Naive thymus-derived CD4-positive, alpha-beta T cell (primary cell): ENCODE results near the gene TRIP6. TPM values are rescaled to one million over a fixed set of nuclear protein-coding genes. Genes with fewer than 3 reads are reported as not detected.

Source experiments
- ATAC-seq: fragments of 150-1000 bp; cut with Tn5 transposase; 2 replicates; pipeline ENCODE4 v1.10.0; 2021; ENCODE audit warnings: mild to moderate bottlenecking, moderate library complexity
- CTCF ChIA-PET: fragments of 350-600 bp; sonication (Branson Sonifier 250); formaldehyde crosslinking; loops from one replicate; lab custom pipeline; 2021; ENCODE audit warnings: antibody characterized with exemption; lab: Charles Lee
- POLR2A ChIA-PET: fragments of 350-600 bp; sonication (Branson Sonifier 250); formaldehyde crosslinking; loops from one replicate; lab custom pipeline; 2021; ENCODE audit warnings: antibody characterized with exemption, inconsistent platforms; lab: Charles Lee
- DNase-seq, 9 donors: peaks; one replicate each; pipeline versions ENCODE4 v3.0.0 to v3.0.0-alpha.2; 2020 to 2022; ENCODE audit warnings: mixed read lengths in 1 of 9
- H3K27ac ChIP-seq: one replicate; pipeline ENCODE4 v1.7.0; 2013; ENCODE audit warnings: mild to moderate bottlenecking, low read depth, low read length, moderate library complexity
- H3K27me3 ChIP-seq, 2 donors: one replicate each; pipeline ENCODE4 v1.7.0; 2013; ENCODE audit warnings: low read length in 2 of 2, mild to moderate bottlenecking in 2 of 2, moderate library complexity in 2 of 2; ENCODE audit not compliant: control insufficient read depth in 2 of 2, insufficient read depth in 2 of 2
- H3K36me3 ChIP-seq, 3 experiments: 1 replicate in 2 of 3; 2 replicates in 1 of 3; pipeline ENCODE4 v1.7.0; 2013; ENCODE audit warnings: low read length in 3 of 3, mild to moderate bottlenecking in 3 of 3, moderate library complexity in 1 of 3; ENCODE audit not compliant: insufficient read depth in 3 of 3, control insufficient read depth in 2 of 3
- H3K4me1 ChIP-seq, 2 donors: one replicate each; pipeline ENCODE4 v1.7.0; 2013; ENCODE audit warnings: low read length in 2 of 2, mild to moderate bottlenecking in 2 of 2, moderate library complexity in 1 of 2; ENCODE audit not compliant: control insufficient read depth in 2 of 2, insufficient read depth in 2 of 2
- H3K4me3 ChIP-seq: 2 replicates; pipeline ENCODE4 v1.7.0; 2013; ENCODE audit warnings: mild to moderate bottlenecking, low read length
- H3K9me3 ChIP-seq, 3 experiments: 1 replicate in 2 of 3; 2 replicates in 1 of 3; pipeline ENCODE4 v1.7.0; 2013; ENCODE audit warnings: low read length in 3 of 3; ENCODE audit not compliant: control insufficient read depth in 2 of 3
- H3K27ac Mint-ChIP-seq, 9 donors: one replicate each; pipeline ENCODE4 v1.8.0; 2020 to 2022; ENCODE audit warnings: mixed read lengths in 9 of 9, mild to moderate bottlenecking in 8 of 9, moderate library complexity in 5 of 9, inconsistent platforms in 2 of 9
- H3K27me3 Mint-ChIP-seq, 5 donors: one replicate each; pipeline ENCODE4 v1.8.0; 2021 to 2022; ENCODE audit warnings: mixed read lengths in 5 of 5, mild to moderate bottlenecking in 1 of 5
- H3K36me3 Mint-ChIP-seq, 5 donors: one replicate each; pipeline ENCODE4 v1.8.0; 2020 to 2022; ENCODE audit warnings: mixed read lengths in 5 of 5, mild to moderate bottlenecking in 3 of 5, inconsistent platforms in 1 of 5
- H3K4me1 Mint-ChIP-seq, 7 donors: one replicate each; pipeline ENCODE4 v1.8.0; 2020 to 2022; ENCODE audit warnings: mixed read lengths in 7 of 7, mild to moderate bottlenecking in 3 of 7, inconsistent platforms in 1 of 7
- H3K4me3 Mint-ChIP-seq, 10 donors: one replicate each; pipeline ENCODE4 v1.8.0; 2020 to 2022; ENCODE audit warnings: mild to moderate bottlenecking in 10 of 10, mixed read lengths in 10 of 10, moderate library complexity in 6 of 10, inconsistent platforms in 2 of 10
- H3K9me3 Mint-ChIP-seq, 11 donors: one replicate each; pipeline ENCODE4 v1.8.0; 2020 to 2022; ENCODE audit warnings: mixed read lengths in 11 of 11, mild to moderate bottlenecking in 4 of 11, inconsistent platforms in 1 of 11, moderate library complexity in 1 of 11
- intact Hi-C, 2 donors: fragments of 100-400 bp; cut with micrococcal nuclease; formaldehyde crosslinking; loops; one replicate each; pipeline ENCODE4 v1.15.1; 2023
- polyA plus RNA-seq, 2 donors: library from polyadenylated mRNA; unstranded; fragments of 300-500 nt; fragmentation: Illumina TruSeq; gene quantifications; one replicate each; pipeline ENCODE4 v1.2.3, GENCODE V29; 2021
- total RNA-seq, 6 experiments: library from RNA in 5 of 6; stranded (reverse) in 5 of 6; gene quantifications; 1 replicate in 5 of 6; 2 replicates in 1 of 6; pipeline ENCODE4 v1.2.3 and lab custom pipeline; 2021 to 2026

Gene TRIP6
- total and polyA plus RNA-seq, 7 experiments from 2014 or later: 3.4 to 28.1 (median 10.1) TPM

DNA sequence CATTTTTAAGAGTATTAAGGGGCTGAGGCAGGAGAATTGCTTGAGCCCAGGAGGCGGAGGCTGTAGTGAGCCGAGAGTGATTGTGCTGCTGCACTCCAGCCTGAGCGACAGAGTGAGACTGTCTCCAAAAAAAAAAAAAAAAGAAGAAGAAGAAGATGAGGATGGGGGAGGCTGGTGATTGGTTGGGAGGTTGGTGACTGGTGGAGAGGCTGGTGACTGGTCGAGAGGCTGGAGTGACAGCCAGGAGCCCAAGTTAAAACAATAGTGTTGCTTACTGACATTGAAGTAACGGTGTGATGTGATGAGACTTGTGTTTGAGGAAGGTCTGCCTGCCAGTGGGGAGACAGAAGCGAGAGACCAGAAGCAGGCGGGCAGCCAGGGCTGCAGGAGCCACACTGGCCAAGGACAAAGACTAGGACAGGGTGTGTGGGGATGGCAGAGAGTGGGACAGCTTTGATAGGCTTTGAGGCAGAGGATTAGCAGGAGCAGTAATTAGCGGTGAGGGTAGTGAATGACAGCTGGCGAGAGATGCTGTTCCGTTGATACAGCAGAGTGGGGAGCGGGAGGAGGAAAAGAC, 12.6 kb downstream of the TRIP6 start:
- intact Hi-C loops: loop anchor here in 1 of 2 donors (10.0 kb wide), 1 partner anchor 365 kb away; the partner anchor contains the start of gene FIS1

DNA sequence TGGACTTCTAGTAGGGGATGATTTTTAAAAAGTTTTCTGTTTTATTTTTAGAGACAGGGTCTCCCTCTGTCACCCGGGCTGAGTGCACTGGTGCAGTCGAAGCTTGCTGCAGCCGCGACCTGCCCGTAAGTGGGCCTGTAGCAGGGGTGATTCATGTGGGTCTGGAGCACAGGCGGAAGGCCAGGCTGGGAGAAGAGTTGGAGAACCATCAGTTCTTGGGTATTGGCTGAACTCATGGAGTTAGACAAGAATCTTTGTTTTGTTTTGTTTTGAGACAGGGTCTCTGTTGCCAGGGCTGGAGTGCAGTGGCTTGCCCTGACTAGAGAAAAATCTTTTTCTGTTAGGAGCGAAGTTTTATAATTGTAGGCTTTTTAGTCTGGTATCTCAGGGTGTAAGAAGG, 13.5 kb downstream of the TRIP6 start:
- Mint-ChIP-seq H3K27me3 (no peaks in the 10 kb centered on the region), H3K36me3 (peaks cover 10 to 67% (median 29%) of the 10 kb centered on the region in 5 donors), H3K4me1 (peaks cover 35 to 60% (median 47%) of the 10 kb centered on the region in 7 donors), H3K9me3 (no peaks in the 10 kb centered on the region), H3K27ac (peak overlapping the region in 6 of 9 donors; percentile 32 to 89 (median 42)), H3K4me3 (no peak overlapping the region)
- ChIA-PET POLR2A (interaction anchor here (7.6 kb wide), 1 partner anchor 6 kb away, joined by 161 read pairs; the partner anchor contains the start of gene UFSP1), CTCF (no interaction called here)
- Histone ChIP-seq H3K36me3 (peaks cover 16 to 65% (median 35%) of the 10 kb centered on the region in 3 experiments), H3K27ac (no peak overlapping the region), H3K27me3 (no peaks in the 10 kb centered on the region), H3K4me1 (peaks cover 15 to 33% of the 10 kb centered on the region in 2 donors), H3K9me3 (no peaks in the 10 kb centered on the region), H3K4me3 (no peak overlapping the region)
- ATAC-seq: no peak
- no peak for DNase-seq
- intact Hi-C loops: no loop called here

More for the DNA sequence above, 12.6 kb downstream of the TRIP6 start:
- Histone ChIP-seq H3K36me3 (peaks cover 11 to 62% (median 32%) of the 10 kb centered on the region in 3 experiments), H3K4me3 (no peak overlapping the region), H3K27ac (no peak overlapping the region), H3K27me3 (no peaks in the 10 kb centered on the region), H3K9me3 (no peaks in the 10 kb centered on the region), H3K4me1 (peaks cover 17 to 27% of the 10 kb centered on the region in 2 donors)
- Mint-ChIP-seq H3K4me3 (peak overlapping the region in 5 of 10 donors; percentile 7 to 32 (median 21)), H3K27me3 (no peaks in the 10 kb centered on the region), H3K27ac (peak overlapping the region in 8 of 9 donors; percentile 3 to 87 (median 58)), H3K9me3 (peaks cover 0 to 4% (median 0%) of the 10 kb centered on the region in 11 donors), H3K36me3 (peaks cover 5 to 59% (median 29%) of the 10 kb centered on the region in 5 donors), H3K4me1 (peaks cover 37 to 62% (median 51%) of the 10 kb centered on the region in 7 donors)
- ChIA-PET POLR2A (interaction anchor here (7.6 kb wide), 1 partner anchor 7 kb away, joined by 161 read pairs; the partner anchor contains the start of gene UFSP1), CTCF (no interaction called here)
- DNase-seq: no peak
- no peak for ATAC-seq

DNA sequence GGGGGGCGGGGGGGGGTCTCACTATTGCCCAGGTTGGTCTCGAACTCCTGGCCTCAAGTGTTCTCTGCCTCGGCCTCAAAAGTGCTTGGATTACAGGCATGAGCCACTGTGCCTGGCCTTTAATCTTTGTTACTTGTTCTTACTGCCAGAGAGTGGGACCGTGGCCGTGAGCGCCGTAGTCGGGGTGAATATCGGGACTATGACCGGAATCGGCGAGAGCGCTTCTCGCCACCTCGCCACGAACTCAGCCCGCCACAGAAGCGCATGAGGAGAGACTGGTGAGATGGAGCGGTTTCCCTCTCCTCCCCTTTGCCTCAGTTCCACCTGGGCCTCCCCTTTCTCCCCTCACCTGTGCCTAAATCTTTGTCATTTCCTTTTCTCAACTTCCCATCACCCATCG, 13.9 kb downstream of the TRIP6 start:
- POLR2A ChIA-PET: interaction anchor here (0.6 kb wide), 1 partner anchor 8 kb away, joined by 3 read pairs; the partner anchor contains the start of gene UFSP1
- peak overlapping the region in 1 of 9 donors; percentile 51 for H3K27ac Mint-ChIP-seq
- H3K27me3 ChIP-seq: no peaks in the 10 kb centered on the region

DNA sequence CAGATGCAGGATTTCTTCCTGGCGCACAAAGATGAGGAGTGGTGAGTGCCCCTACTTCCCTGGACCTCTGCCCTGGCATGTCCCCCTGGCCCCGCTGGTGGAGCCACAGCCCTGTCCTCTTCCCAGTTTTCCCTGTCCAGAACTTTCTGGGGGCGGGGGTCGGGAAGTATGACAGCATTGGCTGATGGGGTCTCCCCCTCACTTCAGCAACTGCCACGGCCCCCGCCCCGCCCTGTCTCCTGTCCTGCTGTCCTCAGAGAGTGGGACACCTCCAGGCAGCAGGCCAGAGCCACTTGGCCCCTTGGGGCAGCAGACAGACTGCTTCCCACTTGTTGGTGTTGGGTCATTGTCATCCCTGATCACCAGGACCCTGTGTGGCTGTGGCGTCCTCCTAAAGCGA, 15.0 kb downstream of the TRIP6 start:
- Mint-ChIP-seq H3K4me1 (peaks cover 28 to 60% (median 47%) of the 10 kb centered on the region in 7 donors), H3K4me3 (no peak overlapping the region), H3K27ac (no peak overlapping the region), H3K27me3 (no peaks in the 10 kb centered on the region), H3K36me3 (peaks cover 21 to 78% (median 39%) of the 10 kb centered on the region in 5 donors), H3K9me3 (peaks cover 0 to 1% (median 0%) of the 10 kb centered on the region in 11 donors)
- ATAC-seq: no peak
- CTCF ChIA-PET: no interaction called here
- POLR2A ChIA-PET: interaction anchor here (0.6 kb wide), 1 partner anchor 199 kb away, joined by 3 read pairs; no protein-coding TSS in a partner anchor
- Histone ChIP-seq H3K27ac (no peak overlapping the region), H3K4me3 (no peak overlapping the region), H3K36me3 (peaks cover 29 to 76% (median 32%) of the 10 kb centered on the region in 3 experiments), H3K4me1 (peaks cover 6 to 36% of the 10 kb centered on the region in 2 donors), H3K9me3 (no peaks in the 10 kb centered on the region), H3K27me3 (no peaks in the 10 kb centered on the region)
- no peak for DNase-seq
- intact Hi-C loops: no loop called here

More for the DNA sequence above, 13.9 kb downstream of the TRIP6 start:
- no peak overlapping the region for H3K27ac ChIP-seq
- no peak overlapping the region for H3K4me3 ChIP-seq
- H3K9me3 ChIP-seq: no peaks in the 10 kb centered on the region
- Mint-ChIP-seq H3K27me3 (no peaks in the 10 kb centered on the region), H3K9me3 (no peaks in the 10 kb centered on the region), H3K4me3 (no peak overlapping the region), H3K36me3 (peaks cover 15 to 72% (median 32%) of the 10 kb centered on the region in 5 donors), H3K4me1 (peaks cover 32 to 59% (median 45%) of the 10 kb centered on the region in 7 donors)
- peaks cover 10 to 34% of the 10 kb centered on the region in 2 donors for H3K4me1 ChIP-seq
- CTCF ChIA-PET: no interaction called here
- intact Hi-C loops: no loop called here
- H3K36me3 ChIP-seq: peaks cover 21 to 70% (median 35%) of the 10 kb centered on the region in 3 experiments
- DNase-seq (no peak), ATAC-seq (no peak)

DNA sequence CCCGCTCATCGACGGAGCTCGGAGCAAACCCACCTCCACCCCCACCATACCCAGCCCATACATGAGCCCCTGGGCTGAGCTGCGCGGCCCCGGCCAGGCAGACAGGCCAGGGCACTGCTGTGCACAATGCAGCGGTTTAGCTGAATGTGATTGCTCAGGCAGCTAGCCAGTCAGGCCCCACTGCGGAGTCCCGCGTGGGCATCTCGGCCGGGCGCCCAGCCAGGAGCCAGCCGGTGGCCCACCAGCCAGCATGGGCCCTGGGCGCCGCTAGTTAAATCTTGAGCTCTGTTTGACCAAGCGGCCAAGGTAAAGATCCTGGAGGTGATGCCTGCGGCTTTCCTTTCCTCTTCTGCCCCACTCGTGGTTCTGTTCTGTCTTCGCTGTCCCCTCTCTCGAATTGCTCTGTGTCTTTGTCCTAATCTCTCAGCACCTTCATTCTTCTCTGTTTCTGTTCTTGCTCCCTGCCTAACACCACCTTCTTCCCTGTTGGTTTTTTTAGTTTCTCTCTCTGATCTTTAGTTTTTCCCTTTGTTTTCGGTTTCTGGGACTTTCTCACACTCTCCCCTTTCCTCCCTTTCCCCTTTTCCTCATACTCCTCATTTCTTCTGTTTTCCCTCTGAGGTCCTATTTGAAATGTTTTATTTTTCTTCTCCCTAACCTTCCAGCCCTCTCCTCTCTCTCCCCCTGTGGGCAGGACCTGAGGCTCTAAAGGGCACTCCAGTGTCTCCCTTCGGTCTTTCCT, 15.8 kb downstream of the TRIP6 start:
- Histone ChIP-seq H3K4me1 (peaks cover 13 to 38% of the 10 kb centered on the region in 2 donors), H3K4me3 (no peak overlapping the region), H3K27me3 (no peaks in the 10 kb centered on the region), H3K27ac (no peak overlapping the region), H3K36me3 (peaks cover 29 to 75% (median 33%) of the 10 kb centered on the region in 3 experiments), H3K9me3 (no peaks in the 10 kb centered on the region)
- POLR2A ChIA-PET: interaction anchor here (7.3 kb wide), 1 partner anchor 6 kb away, joined by 161 read pairs; the partner anchor contains the start of gene SRRT
- H3K4me1 Mint-ChIP-seq: peaks cover 35 to 62% (median 50%) of the 10 kb centered on the region in 7 donors
- H3K27ac Mint-ChIP-seq: peak overlapping the region in 3 of 9 donors; percentile 43 to 89 (median 71)
- H3K36me3 Mint-ChIP-seq: peaks cover 22 to 84% (median 46%) of the 10 kb centered on the region in 5 donors
- CTCF ChIA-PET: no interaction called here
- ATAC-seq (no peak), DNase-seq (no peak)
- H3K4me3 Mint-ChIP-seq: no peak overlapping the region
- H3K27me3 Mint-ChIP-seq: no peaks in the 10 kb centered on the region
- intact Hi-C loops: no loop called here
- peaks cover 0 to 2% (median 0%) of the 10 kb centered on the region in 11 donors for H3K9me3 Mint-ChIP-seq

DNA sequence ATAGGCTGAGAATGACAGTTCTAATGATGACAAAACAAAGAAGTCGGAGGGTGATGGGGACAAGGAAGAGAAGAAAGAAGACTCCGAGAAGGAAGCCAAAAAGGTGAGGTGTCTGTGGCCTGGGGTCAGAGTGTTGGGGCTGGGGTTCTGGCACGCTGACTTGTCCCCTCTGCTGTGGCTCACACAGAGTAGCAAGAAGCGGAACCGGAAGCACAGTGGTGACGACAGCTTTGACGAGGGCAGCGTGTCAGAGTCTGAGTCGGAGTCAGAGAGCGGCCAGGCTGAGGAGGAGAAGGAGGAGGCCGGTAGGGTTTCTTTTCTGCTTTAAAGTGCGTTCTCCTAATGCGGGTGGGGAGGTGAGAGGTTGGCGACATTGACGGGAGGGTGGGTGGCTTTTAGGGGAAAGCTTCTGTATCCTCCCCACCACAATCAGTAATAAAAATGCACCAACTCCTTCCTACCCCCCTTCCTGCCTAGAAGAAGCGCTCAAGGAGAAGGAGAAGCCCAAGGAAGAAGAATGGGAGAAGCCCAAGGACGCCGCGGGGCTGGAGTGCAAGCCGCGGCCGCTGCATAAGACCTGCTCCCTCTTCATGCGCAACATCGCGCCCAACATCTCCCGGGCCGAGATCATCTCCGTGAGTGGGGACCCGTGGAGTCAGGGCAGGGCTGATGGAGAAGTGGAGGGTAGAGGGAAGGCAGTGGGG, 17.7 kb downstream of the TRIP6 start:
- Mint-ChIP-seq H3K4me3 (no peak overlapping the region), H3K27ac (peak overlapping the region in 7 of 9 donors; percentile 6 to 82 (median 54)), H3K9me3 (peaks cover 0 to 2% (median 0%) of the 10 kb centered on the region in 11 donors), H3K36me3 (peaks cover 22 to 71% (median 44%) of the 10 kb centered on the region in 5 donors), H3K4me1 (peaks cover 27 to 51% (median 39%) of the 10 kb centered on the region in 7 donors), H3K27me3 (no peaks in the 10 kb centered on the region)
- ATAC-seq (peak; percentile 11), DNase-seq (no peak)
- POLR2A ChIA-PET: interaction anchor here (0.6 to 7.3 kb wide), 2 partner anchors 8 to 201 kb away, joined by 3 to 161 read pairs; partner anchors contain the start of genes SRRT and TRIM56
- peaks cover 29 to 69% (median 30%) of the 10 kb centered on the region in 3 experiments for H3K36me3 ChIP-seq
- no peak overlapping the region for H3K27ac ChIP-seq
- peaks cover 24 to 44% of the 10 kb centered on the region in 2 donors for H3K4me1 ChIP-seq
- CTCF ChIA-PET: no interaction called here
- H3K9me3 ChIP-seq: no peaks in the 10 kb centered on the region
- H3K4me3 ChIP-seq: no peak overlapping the region
- H3K27me3 ChIP-seq: no peaks in the 10 kb centered on the region
- intact Hi-C loops: loop anchor here (5.0 kb wide), 3 partner anchors 132 to 282 kb away; partner anchors contain the start of genes MOSPD3 (in 1 of the 2) and VGF (in 1 of the 2)
